PC-3 (cell line): ENCODE measurements around the gene NDOR1. TPM values are rescaled to one million over a fixed set of nuclear protein-coding genes. Genes with fewer than 3 reads are reported as not detected.

ENCODE experiments used
- ATAC-seq: fragments of 200-7000 bp; cut with Tn5 transposase; 2 replicates; pipeline ENCODE4 v1.9.1; 2020; ENCODE audit warnings: mild to moderate bottlenecking, moderate library complexity
- BruUV-seq: library from RNA; stranded (reverse); fragments of 400-500 nt; replicated peaks from 2 replicates; lab custom pipeline; 2021; lab: Mats Ljungman, UMichigan
- CTCF ChIA-PET: fragments of 300-600 bp; sonication (Branson Sonifier 250); formaldehyde crosslinking; loops from one replicate; lab custom pipeline; 2022; ENCODE audit warnings: antibody characterized with exemption; lab: Charles Lee
- POLR2A ChIA-PET: fragments of 300-600 bp; sonication (Branson Sonifier 250); formaldehyde crosslinking; loops from one replicate; lab custom pipeline; 2022; ENCODE audit warnings: antibody characterized with exemption; ENCODE audit not compliant: unreplicated experiment; lab: Charles Lee
- DNase-seq: peaks from one replicate; pipeline ENCODE4 v3.0.0-alpha.2; 2015
- H2AFZ ChIP-seq: fragments of 300-600 bp; sonication (generic); 2 replicates; pipeline ENCODE4 v1.6.0; 2016; ENCODE audit warnings: antibody characterized with exemption, low read length
- H3F3A ChIP-seq: fragments of 300-600 bp; sonication (generic); one replicate; pipeline ENCODE4 v1.6.0; 2017; ENCODE audit warnings: antibody characterized with exemption, low read length, control low read depth, mild to moderate bottlenecking; ENCODE audit not compliant: unreplicated experiment
- H3K27ac ChIP-seq: fragments of 300-600 bp; sonication (generic); 2 replicates; pipeline ENCODE4 v1.5.1; 2016; ENCODE audit warnings: mild to moderate bottlenecking, low read length
- H3K27me3 ChIP-seq: fragments of 300-600 bp; sonication (generic); 2 replicates; pipeline ENCODE4 v1.6.1; 2016; ENCODE audit warnings: low read length, mixed read lengths
- H3K36me3 ChIP-seq: fragments of 300-600 bp; sonication (generic); 2 replicates; pipeline ENCODE4 v1.6.1; 2016; ENCODE audit warnings: low read depth, mixed run types, low read length, mixed read lengths
- H3K4me1 ChIP-seq: fragments of 300-600 bp; sonication (generic); 2 replicates; pipeline ENCODE4 v1.5.1; 2016; ENCODE audit warnings: low read length; ENCODE audit not compliant: insufficient read depth
- H3K4me2 ChIP-seq: fragments of 300-600 bp; sonication (generic); 2 replicates; pipeline ENCODE4 v1.6.0; 2016; ENCODE audit warnings: low read length
- H3K4me3 ChIP-seq: fragments of 300-600 bp; sonication (generic); 2 replicates; pipeline ENCODE4 v1.5.1; 2016; ENCODE audit warnings: mild to moderate bottlenecking, low read length, mixed read lengths
- H3K79me2 ChIP-seq: fragments of 300-600 bp; sonication (generic); 2 replicates; pipeline ENCODE4 v1.6.1; 2017; ENCODE audit warnings: low read length, mixed read lengths
- H3K9ac ChIP-seq: fragments of 300-600 bp; sonication (generic); 2 replicates; pipeline ENCODE4 v1.6.0; 2016; ENCODE audit warnings: mild to moderate bottlenecking, low read length
- H3K9me2 ChIP-seq: fragments of 300-600 bp; sonication (generic); replicated peaks from 2 replicates; pipeline ENCODE4 v1.6.1; 2016; ENCODE audit warnings: mixed run types, low read length, mixed read lengths
- H3K9me3 ChIP-seq: fragments of 300-600 bp; sonication (generic); 2 replicates; pipeline ENCODE4 v1.6.1; 2016; ENCODE audit warnings: low read length, mixed read lengths
- H4K20me1 ChIP-seq: fragments of 300-600 bp; sonication (generic); 2 replicates; pipeline ENCODE4 v1.6.1; 2016; ENCODE audit warnings: low read length, mixed read lengths
- EZH2 ChIP-seq: fragments of 300-600 bp; sonication (generic); IDR thresholded peaks from one replicate; pipeline ENCODE4 v1.6.1; 2017; ENCODE audit warnings: antibody characterized with exemption, mild to moderate bottlenecking, low read length; ENCODE audit not compliant: unreplicated experiment
- EZH2phosphoT487 ChIP-seq: fragments of 300-600 bp; sonication (generic); IDR thresholded peaks from 2 replicates; pipeline ENCODE4 v1.6.1; 2018; ENCODE audit warnings: mild to moderate bottlenecking, antibody characterized with exemption, low read length, borderline replicate concordance
- intact Hi-C: fragments of 100-400 bp; cut with micrococcal nuclease; formaldehyde crosslinking; loops from 2 replicates; pipeline ENCODE4 v1.9.0; 2023
- total RNA-seq: library from RNA; depleted of rRNA; stranded (reverse); fragments of >200 nt; gene quantifications from 2 replicates; pipeline ENCODE4 v1.2.3, GENCODE V29; 2014
- TF ChIP-seq, protein P1 (sequence below): fragments of 300-600 bp; sonication (generic); conservative IDR thresholded peaks from 2 replicates; pipeline ENCODE4 v1.5.1; 2017; ENCODE audit warnings: antibody characterized with exemption, low read depth, mild to moderate bottlenecking, low read length

The NDOR1 gene
- total RNA-seq, 1 experiment from 2014 or later = 25.7 TPM

DNA sequence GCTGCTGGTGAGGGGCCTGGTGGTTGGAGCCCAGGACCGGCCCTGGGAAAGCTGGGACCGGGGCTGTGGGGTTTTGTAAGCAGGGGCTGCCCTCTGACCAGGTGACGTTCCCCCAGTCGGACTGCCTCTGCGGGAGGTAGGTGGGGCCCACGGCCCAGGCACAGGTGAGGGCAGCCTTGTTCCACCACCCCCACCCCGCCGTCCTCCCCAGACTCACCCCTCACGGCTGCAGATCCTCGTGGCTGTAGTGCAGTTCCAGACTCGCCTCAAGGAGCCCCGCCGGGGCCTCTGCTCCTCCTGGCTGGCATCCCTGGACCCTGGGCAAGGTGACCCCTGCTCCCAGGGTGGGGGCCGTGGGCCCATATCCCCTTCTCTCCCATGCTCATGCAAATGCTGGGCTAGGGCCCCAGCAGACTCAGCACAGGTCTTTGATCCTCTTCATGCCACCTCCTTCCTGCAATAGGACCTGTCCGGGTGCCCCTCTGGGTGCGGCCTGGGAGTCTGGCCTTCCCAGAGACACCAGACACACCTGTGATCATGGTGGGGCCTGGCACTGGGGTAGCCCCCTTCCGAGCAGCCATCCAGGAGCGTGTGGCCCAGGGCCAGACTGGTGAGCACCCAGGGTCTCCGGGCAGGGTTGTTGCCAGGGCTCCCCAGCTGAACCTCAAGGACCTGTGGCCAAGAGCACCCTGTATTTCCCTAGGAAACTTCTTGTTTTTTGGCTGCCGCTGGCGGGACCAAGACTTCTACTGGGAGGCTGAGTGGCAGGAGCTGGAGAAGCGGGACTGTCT lies 9.9 kb downstream of the NDOR1 start:
- TF ChIP-seq, protein P1, sequence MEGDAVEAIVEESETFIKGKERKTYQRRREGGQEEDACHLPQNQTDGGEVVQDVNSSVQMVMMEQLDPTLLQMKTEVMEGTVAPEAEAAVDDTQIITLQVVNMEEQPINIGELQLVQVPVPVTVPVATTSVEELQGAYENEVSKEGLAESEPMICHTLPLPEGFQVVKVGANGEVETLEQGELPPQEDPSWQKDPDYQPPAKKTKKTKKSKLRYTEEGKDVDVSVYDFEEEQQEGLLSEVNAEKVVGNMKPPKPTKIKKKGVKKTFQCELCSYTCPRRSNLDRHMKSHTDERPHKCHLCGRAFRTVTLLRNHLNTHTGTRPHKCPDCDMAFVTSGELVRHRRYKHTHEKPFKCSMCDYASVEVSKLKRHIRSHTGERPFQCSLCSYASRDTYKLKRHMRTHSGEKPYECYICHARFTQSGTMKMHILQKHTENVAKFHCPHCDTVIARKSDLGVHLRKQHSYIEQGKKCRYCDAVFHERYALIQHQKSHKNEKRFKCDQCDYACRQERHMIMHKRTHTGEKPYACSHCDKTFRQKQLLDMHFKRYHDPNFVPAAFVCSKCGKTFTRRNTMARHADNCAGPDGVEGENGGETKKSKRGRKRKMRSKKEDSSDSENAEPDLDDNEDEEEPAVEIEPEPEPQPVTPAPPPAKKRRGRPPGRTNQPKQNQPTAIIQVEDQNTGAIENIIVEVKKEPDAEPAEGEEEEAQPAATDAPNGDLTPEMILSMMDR = no peak
- TF ChIP-seq EZH2 (no peak), EZH2phosphoT487 (no peak)
- Histone ChIP-seq H3K79me2 (no peaks in the 10 kb centered on the region), H3K27me3 (no peaks in the 10 kb centered on the region), H2AFZ (no peak overlapping the region), H3K9me2 (no peaks in the 10 kb centered on the region), H3K4me3 (no peak overlapping the region), H3K36me3 (no peaks in the 10 kb centered on the region), H3K27ac (no peak overlapping the region), H3K4me2 (no peak overlapping the region), H3F3A (no peaks in the 10 kb centered on the region), H3K9ac (no peak overlapping the region), H3K9me3 (no peaks in the 10 kb centered on the region), H4K20me1 (no peaks in the 10 kb centered on the region), H3K4me1 (peaks cover 24% of the 10 kb centered on the region)
- BruUV-seq = no TSS peak
- DNase-seq (no peak), ATAC-seq (no peak)
- ChIA-PET POLR2A (no interaction called here), CTCF (no interaction called here)
- intact Hi-C loops = no loop called here

DNA sequence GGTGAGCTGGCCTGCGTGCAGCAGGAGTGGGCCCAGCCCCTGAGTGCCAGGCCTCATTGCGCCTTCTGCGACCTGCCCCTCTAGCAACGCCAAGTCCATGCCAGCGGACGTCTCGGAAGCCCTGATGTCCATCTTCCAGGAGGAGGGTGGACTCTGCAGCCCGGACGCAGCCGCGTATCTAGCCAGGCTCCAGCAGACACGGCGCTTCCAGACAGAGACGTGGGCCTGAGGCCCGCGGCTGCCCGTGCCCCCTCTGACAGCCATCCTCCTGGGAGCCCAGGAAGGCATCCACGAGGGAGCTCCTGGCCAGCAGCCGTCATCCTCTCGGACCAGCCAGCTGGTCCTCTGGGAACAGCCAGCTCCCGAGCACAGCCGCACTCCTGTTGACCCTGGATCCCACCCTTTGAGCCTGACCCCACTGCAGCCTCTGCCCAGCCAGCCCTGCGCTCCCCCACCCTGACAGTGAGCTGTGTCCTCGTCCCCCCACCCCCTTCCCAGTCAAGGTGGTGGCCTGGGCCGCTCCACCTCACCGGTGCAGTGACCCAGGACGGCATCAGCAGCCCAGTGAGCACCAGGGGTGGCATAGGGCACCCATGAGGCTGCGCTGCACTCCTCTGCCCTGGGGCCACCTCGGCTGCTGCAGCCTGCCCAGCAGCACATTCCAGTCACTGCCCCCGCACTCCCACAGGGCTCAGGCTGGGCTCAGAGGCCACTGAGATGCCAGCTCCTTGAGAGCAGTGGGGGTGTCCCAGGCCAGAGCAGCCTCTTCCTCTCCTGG lies 10.9 kb downstream of the NDOR1 start:
- no peaks in the 10 kb centered on the region for H3K36me3 ChIP-seq
- POLR2A ChIA-PET = no interaction called here

More for the DNA sequence above, 10.9 kb downstream of the NDOR1 start:
- CTCF ChIA-PET = no interaction called here
- TF ChIP-seq EZH2 = no peak
- no peak for TF ChIP-seq EZH2phosphoT487
- TF ChIP-seq, protein P1 = no peak
- intact Hi-C loops = no loop called here
- ATAC-seq (no peak), DNase-seq (no peak)
- H3K27me3 ChIP-seq = no peaks in the 10 kb centered on the region
- no peaks in the 10 kb centered on the region for H3K79me2 ChIP-seq
- peak overlapping the region; percentile 90 for H3K4me2 ChIP-seq
- H3K9me3 ChIP-seq = no peaks in the 10 kb centered on the region
- no peaks in the 10 kb centered on the region for H3K9me2 ChIP-seq
- peak overlapping the region; percentile 70; the same call in 1 of the 2 replicates for H3K4me3 ChIP-seq
- H3K4me1 ChIP-seq = peaks cover 24% of the 10 kb centered on the region
- BruUV-seq = no TSS peak
- no peak overlapping the region for H3K27ac ChIP-seq
- H2AFZ ChIP-seq = no peak overlapping the region
- no peaks in the 10 kb centered on the region for H4K20me1 ChIP-seq
- H3K9ac ChIP-seq = no peak overlapping the region
- no peaks in the 10 kb centered on the region for H3F3A ChIP-seq
